ENCODE data around the gene GNAS-AS1. TPM values are rescaled to one million over a fixed set of nuclear protein-coding genes. Genes with fewer than 3 reads are reported as not detected.
A peak's percentile ranks its signal among the peaks of the same experiment; 100 is the strongest.

Gene GNAS-AS1
- total RNA-seq: under 1 TPM in 3 of 6 experiments, not detected in 3; 0.23 to 0.37 (median 0.27) TPM
- long read RNA-seq: 0 reads

GRCh38 chr20:58850693-58851174 is at the start of gene GNAS-AS1:
GNAS-AS1 (minus strand) TSS chr20:58850902.
- no peak within 1 kb of the TSS for H3K27ac ChIP-seq
- TF ChIP-seq, protein P1, sequence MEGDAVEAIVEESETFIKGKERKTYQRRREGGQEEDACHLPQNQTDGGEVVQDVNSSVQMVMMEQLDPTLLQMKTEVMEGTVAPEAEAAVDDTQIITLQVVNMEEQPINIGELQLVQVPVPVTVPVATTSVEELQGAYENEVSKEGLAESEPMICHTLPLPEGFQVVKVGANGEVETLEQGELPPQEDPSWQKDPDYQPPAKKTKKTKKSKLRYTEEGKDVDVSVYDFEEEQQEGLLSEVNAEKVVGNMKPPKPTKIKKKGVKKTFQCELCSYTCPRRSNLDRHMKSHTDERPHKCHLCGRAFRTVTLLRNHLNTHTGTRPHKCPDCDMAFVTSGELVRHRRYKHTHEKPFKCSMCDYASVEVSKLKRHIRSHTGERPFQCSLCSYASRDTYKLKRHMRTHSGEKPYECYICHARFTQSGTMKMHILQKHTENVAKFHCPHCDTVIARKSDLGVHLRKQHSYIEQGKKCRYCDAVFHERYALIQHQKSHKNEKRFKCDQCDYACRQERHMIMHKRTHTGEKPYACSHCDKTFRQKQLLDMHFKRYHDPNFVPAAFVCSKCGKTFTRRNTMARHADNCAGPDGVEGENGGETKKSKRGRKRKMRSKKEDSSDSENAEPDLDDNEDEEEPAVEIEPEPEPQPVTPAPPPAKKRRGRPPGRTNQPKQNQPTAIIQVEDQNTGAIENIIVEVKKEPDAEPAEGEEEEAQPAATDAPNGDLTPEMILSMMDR (IDR thresholded peaks at IDR 0.05): no peak
- no peak for TF ChIP-seq POLR2A (IDR thresholded peaks at IDR 0.05)
- peak; percentile 16 to 50 (median 40) for ATAC-seq
- H3K4me1 ChIP-seq: peaks cover 0 to 3% (median 0%) of the 10 kb centered on the region in 4 donors
- H3K9me3 ChIP-seq: no peaks in the 10 kb centered on the region
- intact Hi-C loops (cut with DNase I): loop anchor here (10.0 kb wide), 2 partner anchors 366 to 376 kb away; no protein-coding TSS in a partner anchor
- H3K27me3 ChIP-seq: no peaks in the 10 kb centered on the region
- peak within 1 kb of the TSS; percentile 9 to 36 (median 21) for H3K4me3 ChIP-seq
- WGBS (ENCODE audit: insufficient coverage, low coverage, low lambda C conversion rate, missing lambda C conversion rate): 60% methylated on average over 1 of the region's 25 CpGs
- no peaks in the 10 kb centered on the region for H3K36me3 ChIP-seq
- peak in 2 of 3 donors; percentile 42 to 71 for DNase-seq

- intact Hi-C loops (cut with DNase I): no loop called here
- no peaks in the 10 kb centered on the region for H3K27me3 ChIP-seq
- TF ChIP-seq POLR2A (IDR thresholded peaks at IDR 0.05): no peak
- TF ChIP-seq, protein P1 (IDR thresholded peaks at IDR 0.05): no peak
- H3K4me1 ChIP-seq: peaks cover 0 to 4% (median under 1%) of the 10 kb centered on the region in 4 donors
- DNase-seq (no peak), ATAC-seq (no peak)
- no peaks in the 10 kb centered on the region for H3K9me3 ChIP-seq
- H3K4me3 ChIP-seq: no peak overlapping the region
- 68% methylated on average over 6 of the region's 7 CpGs for WGBS (ENCODE audit: insufficient coverage, low coverage, low lambda C conversion rate, missing lambda C conversion rate)
- H3K36me3 ChIP-seq: peaks cover 0 to 43% (median 16%) of the 10 kb centered on the region in 4 donors
- H3K27ac ChIP-seq: no peak overlapping the region
These were observed 49.7 kb upstream of the GNAS-AS1 start for GRCh38 chr20:58900397-58900796.

DNA sequence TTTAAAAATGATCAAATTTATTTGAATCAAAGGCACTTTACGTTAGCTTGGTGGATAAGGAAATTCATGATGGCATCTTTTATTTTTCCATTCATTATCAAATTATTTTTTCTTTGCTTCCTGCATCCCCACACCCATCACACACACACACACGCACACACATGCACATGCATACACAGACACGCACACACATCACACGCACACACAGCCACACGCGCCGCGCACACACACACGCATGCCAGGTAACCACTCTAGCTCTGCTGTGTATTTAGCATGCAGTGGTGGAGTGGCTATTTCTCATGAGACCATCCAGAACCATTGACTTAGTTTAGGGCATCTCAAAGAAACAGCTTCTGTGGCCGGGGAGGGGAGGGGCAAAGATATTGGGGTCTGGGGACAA is 48.8 kb upstream of the GNAS-AS1 start:
- intact Hi-C loops (cut with DNase I): loop anchor here in 1 of 2 donors (10.0 kb wide), 2 partner anchors 115 to 145 kb away; partner anchors contain the start of genes PRELID3B and TUBB1
- no peaks in the 10 kb centered on the region for H3K27me3 ChIP-seq
- DNase-seq: no peak
- no peak for TF ChIP-seq POLR2A (IDR thresholded peaks at IDR 0.05)
- H3K36me3 ChIP-seq: peaks cover 0 to 34% (median 10%) of the 10 kb centered on the region in 4 donors
- no peak for ATAC-seq
- no peak overlapping the region for H3K27ac ChIP-seq
- H3K4me1 ChIP-seq: peaks cover 0 to 13% (median 4%) of the 10 kb centered on the region in 4 donors
- H3K4me3 ChIP-seq: no peak overlapping the region
- WGBS (ENCODE audit: insufficient coverage, low coverage, low lambda C conversion rate, missing lambda C conversion rate): 88% methylated on average over 10 of the region's 10 CpGs
- H3K9me3 ChIP-seq: no peaks in the 10 kb centered on the region

DNA sequence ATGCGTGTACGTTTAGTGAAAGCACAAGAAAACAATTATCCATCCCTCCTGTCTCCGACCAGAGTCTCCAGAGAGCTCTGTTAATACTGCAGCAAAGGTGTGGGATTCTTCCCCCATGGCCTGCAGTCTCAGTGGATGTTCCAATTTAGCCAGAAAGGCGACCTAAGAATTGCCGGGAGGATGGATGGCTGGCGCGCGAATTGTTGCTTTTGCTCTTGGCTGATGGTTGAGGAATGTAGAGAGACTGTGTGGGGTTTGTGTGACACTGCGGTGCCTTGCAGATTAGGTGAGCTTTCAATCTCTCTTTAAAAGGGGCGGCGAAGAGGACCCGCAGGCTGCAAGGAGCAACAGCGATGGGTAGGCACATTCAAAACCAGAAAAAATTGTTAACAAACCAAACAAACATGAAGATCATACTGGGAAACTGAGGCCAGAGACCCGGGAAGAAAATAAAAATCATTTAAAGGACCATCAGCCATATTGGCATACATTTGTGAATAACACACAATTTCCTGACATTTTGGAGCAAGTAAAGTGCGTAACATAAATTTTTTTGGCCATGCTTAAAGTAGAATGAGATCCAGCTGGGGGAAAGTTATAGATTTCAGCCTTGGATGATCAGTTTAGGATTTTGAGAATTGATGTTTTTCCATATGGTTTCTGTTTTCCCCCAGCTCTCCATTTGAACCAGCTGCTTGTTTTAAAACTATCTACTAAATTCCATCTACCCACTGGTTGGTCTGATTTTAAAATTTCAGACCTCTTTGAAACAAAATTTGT is 48.1 kb upstream of the GNAS-AS1 start:
- no peaks in the 10 kb centered on the region for H3K27me3 ChIP-seq
- H3K36me3 ChIP-seq: peaks cover 0 to 27% (median 4%) of the 10 kb centered on the region in 4 donors
- peaks cover 0 to 20% (median 9%) of the 10 kb centered on the region in 4 donors for H3K4me1 ChIP-seq
- no peak overlapping the region for H3K4me3 ChIP-seq
- intact Hi-C loops (cut with DNase I): loop anchor here in 1 of 2 donors (10.0 kb wide), 2 partner anchors 116 to 146 kb away; partner anchors contain the start of genes PRELID3B and TUBB1
- ATAC-seq: no peak
- no peak for DNase-seq
- no peak for TF ChIP-seq POLR2A (IDR thresholded peaks at IDR 0.05)
- TF ChIP-seq, protein P1 (IDR thresholded peaks at IDR 0.05): no peak
- H3K27ac ChIP-seq: no peak overlapping the region
- H3K9me3 ChIP-seq: no peaks in the 10 kb centered on the region
- 87% methylated on average over 15 of the region's 15 CpGs for WGBS (ENCODE audit: insufficient coverage, low coverage, low lambda C conversion rate, missing lambda C conversion rate)

DNA sequence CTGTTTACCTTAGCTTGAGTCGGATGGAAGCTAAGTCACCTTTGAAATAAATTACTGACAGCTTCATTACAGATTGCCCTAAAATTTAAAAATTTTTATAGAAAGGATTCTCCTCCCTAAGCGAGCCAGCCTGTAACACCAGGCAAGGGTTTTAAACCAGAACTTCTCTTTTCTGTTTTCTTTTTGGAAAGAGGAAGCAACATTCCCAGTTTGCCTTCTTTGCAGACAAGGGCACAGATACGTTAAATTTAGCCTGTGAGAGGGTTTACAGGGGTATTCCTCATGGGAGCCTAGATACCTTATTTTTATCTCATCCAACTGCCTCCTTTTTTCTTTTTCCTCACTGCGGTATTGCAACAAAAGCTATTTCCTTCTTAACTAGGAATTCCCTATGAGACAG is 46.8 kb upstream of the GNAS-AS1 start:
- no peak for DNase-seq
- H3K4me3 ChIP-seq: no peak overlapping the region
- 72% methylated on average over 4 of the region's 4 CpGs for WGBS (ENCODE audit: insufficient coverage, low coverage, low lambda C conversion rate, missing lambda C conversion rate)
- H3K4me1 ChIP-seq: peaks cover 0 to 31% (median 14%) of the 10 kb centered on the region in 4 donors
- H3K36me3 ChIP-seq: peaks cover 0 to 21% (median 2%) of the 10 kb centered on the region in 4 donors
- no peak overlapping the region for H3K27ac ChIP-seq
- no peaks in the 10 kb centered on the region for H3K27me3 ChIP-seq
- no peak for ATAC-seq
- intact Hi-C loops (cut with DNase I): loop anchor here in 1 of 2 donors (10.0 kb wide), 2 partner anchors 117 to 147 kb away; partner anchors contain the start of genes PRELID3B and TUBB1
- no peaks in the 10 kb centered on the region for H3K9me3 ChIP-seq
- TF ChIP-seq POLR2A (IDR thresholded peaks at IDR 0.05): no peak
- TF ChIP-seq, protein P1 (IDR thresholded peaks at IDR 0.05): no peak
